ENCODE measurements around the gene SLC45A1. TPM values are rescaled to one million over a fixed set of nuclear protein-coding genes. Genes with fewer than 3 reads are reported as not detected.

The SLC45A1 gene
- total RNA-seq, 1 donor from 2014 or later: 1.8 TPM

DNA sequence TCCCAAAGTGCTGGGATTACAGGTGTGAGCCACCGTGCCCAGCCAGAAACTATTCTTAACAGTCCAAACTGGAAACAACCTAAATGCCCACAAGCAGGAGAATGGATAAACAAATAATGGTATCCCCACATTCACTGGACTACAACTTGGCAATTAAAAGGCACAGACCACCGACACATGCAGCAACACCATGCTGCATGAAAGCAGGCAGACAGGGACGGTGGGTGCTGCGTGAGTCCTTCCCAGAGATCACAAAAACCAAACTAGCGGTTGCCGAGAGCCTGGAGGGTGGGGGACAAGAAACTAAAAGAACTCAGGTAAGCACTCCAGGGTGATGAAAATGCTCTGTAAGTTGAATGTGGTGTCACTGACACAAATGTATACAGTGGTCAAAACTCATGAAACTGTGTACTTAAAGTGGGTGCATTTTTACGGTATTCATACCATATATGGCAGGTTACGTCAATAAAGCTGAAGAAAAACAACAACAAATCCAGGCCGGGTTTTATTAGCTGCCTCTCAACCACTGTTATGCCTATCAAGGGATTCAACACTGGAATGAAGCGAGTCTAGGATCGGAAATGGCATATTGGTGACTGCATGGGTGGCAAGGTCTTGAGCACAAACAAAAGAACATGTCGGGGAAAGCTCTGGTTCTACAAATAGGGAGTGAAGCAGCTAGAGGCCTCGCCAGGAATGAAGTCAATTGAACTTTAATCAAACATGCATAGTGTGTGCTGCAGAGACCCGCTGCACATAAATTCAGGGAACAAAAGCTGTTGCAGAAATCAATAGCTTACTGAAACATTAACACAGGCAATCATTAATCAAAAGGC, 52.4 kb downstream of the SLC45A1 start:
- peaks cover 100% of the 10 kb centered on the region for H3K4me1 ChIP-seq
- peaks cover 11% of the 10 kb centered on the region for H3K36me3 ChIP-seq
- intact Hi-C loops (cut with micrococcal nuclease): no loop called here
- H3K27ac ChIP-seq (replicated peaks): peak overlapping the region; percentile 94
- TF ChIP-seq, protein P1, sequence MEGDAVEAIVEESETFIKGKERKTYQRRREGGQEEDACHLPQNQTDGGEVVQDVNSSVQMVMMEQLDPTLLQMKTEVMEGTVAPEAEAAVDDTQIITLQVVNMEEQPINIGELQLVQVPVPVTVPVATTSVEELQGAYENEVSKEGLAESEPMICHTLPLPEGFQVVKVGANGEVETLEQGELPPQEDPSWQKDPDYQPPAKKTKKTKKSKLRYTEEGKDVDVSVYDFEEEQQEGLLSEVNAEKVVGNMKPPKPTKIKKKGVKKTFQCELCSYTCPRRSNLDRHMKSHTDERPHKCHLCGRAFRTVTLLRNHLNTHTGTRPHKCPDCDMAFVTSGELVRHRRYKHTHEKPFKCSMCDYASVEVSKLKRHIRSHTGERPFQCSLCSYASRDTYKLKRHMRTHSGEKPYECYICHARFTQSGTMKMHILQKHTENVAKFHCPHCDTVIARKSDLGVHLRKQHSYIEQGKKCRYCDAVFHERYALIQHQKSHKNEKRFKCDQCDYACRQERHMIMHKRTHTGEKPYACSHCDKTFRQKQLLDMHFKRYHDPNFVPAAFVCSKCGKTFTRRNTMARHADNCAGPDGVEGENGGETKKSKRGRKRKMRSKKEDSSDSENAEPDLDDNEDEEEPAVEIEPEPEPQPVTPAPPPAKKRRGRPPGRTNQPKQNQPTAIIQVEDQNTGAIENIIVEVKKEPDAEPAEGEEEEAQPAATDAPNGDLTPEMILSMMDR (IDR thresholded peaks at IDR 0.05; ENCODE audit: borderline replicate concordance): no peak
- no peaks in the 10 kb centered on the region for H3K27me3 ChIP-seq (ENCODE audit: low read depth)
- H3K9me3 ChIP-seq (replicated peaks): no peaks in the 10 kb centered on the region
- no peak for DNase-seq
- peak overlapping the region; percentile 18 for H3K4me3 ChIP-seq

DNA sequence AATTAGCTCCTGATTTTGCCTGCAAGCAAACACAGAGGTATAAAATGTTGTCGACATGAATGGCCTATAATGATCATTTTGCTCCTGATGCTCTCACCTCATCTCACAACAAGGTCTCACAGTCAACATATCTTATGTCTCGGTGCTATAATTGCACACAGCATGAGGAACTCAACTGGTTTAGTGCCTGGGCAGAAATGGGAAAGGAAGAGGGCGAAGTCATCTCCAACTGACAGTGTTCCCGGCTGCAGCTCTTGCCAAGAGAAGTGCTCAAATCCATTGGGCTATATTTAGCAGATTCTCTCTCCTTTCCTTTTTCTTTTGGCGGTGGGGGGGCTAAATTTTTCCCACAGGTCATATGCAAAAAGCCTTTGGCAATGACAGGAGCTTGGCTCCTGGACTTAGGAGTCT, 53.0 kb downstream of the SLC45A1 start:
- peak overlapping the region; percentile 33 for H3K4me3 ChIP-seq
- no peaks in the 10 kb centered on the region for H3K27me3 ChIP-seq (ENCODE audit: low read depth)
- peaks cover 5% of the 10 kb centered on the region for H3K36me3 ChIP-seq
- intact Hi-C loops (cut with micrococcal nuclease): no loop called here
- TF ChIP-seq, protein P1 (IDR thresholded peaks at IDR 0.05; ENCODE audit: borderline replicate concordance): no peak
- no peaks in the 10 kb centered on the region for H3K9me3 ChIP-seq (replicated peaks)
- peak overlapping the region; percentile 94 for H3K27ac ChIP-seq (replicated peaks)
- DNase-seq: no peak
- H3K4me1 ChIP-seq: peaks cover 97% of the 10 kb centered on the region

DNA sequence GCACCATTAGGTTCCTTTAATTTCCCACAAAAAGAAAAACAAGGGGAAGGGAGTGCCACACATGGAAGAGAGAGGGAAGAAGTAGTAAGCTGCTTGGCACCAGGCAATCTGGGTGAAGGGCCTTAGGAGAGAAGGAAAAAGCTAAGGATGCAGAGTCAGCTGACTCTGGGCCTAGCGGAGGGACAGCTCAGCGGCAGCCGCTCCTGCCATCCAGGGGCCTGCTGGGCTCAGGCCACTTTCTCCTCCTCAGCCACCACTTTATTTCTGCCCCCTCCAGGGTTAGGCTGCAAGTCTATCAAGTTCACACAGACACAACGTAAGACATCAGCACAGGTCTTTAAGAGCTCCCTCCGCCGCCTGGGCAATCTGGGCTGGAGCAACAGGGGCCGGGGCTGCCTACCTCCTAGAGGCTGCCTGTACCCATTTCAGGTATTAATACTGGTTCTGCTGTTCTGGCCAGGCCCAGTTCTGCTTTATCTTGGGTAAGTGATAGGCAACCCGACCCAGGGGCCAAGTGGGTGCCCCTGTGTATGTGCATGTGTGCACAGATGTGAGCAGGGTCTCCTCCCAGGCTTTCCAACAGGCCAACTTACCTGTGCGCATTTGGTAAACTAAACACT, 53.6 kb downstream of the SLC45A1 start:
- no peaks in the 10 kb centered on the region for H3K27me3 ChIP-seq (ENCODE audit: low read depth)
- peak overlapping the region; percentile 33 for H3K4me3 ChIP-seq
- no peak for DNase-seq
- intact Hi-C loops (cut with micrococcal nuclease): no loop called here
- H3K27ac ChIP-seq (replicated peaks): peak overlapping the region; percentile 94
- no peaks in the 10 kb centered on the region for H3K9me3 ChIP-seq (replicated peaks)
- H3K4me1 ChIP-seq: peaks cover 97% of the 10 kb centered on the region
- TF ChIP-seq, protein P1 (IDR thresholded peaks at IDR 0.05; ENCODE audit: borderline replicate concordance): no peak
- no peaks in the 10 kb centered on the region for H3K36me3 ChIP-seq

DNA sequence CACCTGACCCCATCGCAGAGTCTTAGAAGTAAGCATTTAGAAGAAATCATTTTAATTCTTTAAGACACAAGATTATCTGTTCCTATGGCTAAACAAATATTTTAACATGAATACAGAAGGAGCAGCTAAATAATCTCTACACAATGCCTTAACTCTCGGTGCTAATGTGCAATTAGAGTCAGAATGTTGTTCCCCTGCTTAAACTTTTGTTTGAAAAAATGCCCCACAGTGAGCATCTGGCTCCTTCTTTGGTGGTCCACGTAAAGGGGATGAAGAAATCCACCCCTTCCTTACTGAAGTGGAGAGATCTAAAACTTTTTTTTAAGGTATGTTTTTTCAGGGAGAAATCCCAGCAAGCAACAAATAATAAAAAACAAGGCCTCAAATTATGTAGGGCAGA, 55.2 kb downstream of the SLC45A1 start:
- intact Hi-C loops (cut with micrococcal nuclease): no loop called here
- no peak for DNase-seq
- H3K9me3 ChIP-seq (replicated peaks): no peaks in the 10 kb centered on the region
- H3K4me3 ChIP-seq: peak overlapping the region; percentile 42
- H3K27ac ChIP-seq (replicated peaks): peak overlapping the region; percentile 94
- H3K27me3 ChIP-seq (ENCODE audit: low read depth): no peaks in the 10 kb centered on the region
- H3K36me3 ChIP-seq: no peaks in the 10 kb centered on the region
- TF ChIP-seq, protein P1 (IDR thresholded peaks at IDR 0.05; ENCODE audit: borderline replicate concordance): no peak
- H3K4me1 ChIP-seq: peaks cover 97% of the 10 kb centered on the region

DNA sequence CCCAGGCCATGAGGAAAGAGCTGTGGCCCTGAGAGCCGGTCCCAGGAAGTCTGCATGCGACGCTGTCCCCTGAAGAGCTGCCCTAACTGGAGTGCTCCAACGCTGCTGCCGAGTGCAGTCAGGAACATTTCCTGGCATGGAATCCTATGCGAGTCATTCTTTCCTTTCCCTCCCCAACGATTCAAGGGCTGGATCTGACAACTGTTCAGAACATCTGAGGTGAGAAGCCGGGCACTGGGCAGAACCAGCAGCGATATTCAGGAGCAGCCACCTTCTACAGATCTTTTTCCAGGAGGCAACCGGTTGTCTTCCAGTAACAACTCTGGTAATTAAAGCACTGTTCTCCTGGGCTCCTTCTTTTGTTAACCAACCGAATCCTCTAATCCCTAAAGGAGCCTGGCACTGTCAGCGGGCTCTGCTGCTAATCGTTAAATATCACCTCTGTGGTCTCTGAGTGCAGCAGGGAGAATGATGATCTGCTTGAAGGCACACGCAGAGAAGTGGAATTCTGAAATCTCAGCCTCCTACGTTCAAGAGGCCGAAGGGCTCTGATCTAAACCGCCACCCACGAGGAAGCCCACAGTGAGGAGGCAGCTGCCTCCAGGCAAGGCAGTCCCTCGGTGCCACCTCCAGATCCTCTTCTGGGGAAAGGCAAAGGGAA, 55.8 kb downstream of the SLC45A1 start:
- peak overlapping the region; percentile 94 for H3K27ac ChIP-seq (replicated peaks)
- TF ChIP-seq, protein P1 (IDR thresholded peaks at IDR 0.05; ENCODE audit: borderline replicate concordance): no peak
- peak overlapping the region; percentile 42 for H3K4me3 ChIP-seq
- peaks cover 97% of the 10 kb centered on the region for H3K4me1 ChIP-seq
- intact Hi-C loops (cut with micrococcal nuclease): no loop called here
- H3K36me3 ChIP-seq: no peaks in the 10 kb centered on the region
- H3K27me3 ChIP-seq (ENCODE audit: low read depth): no peaks in the 10 kb centered on the region
- peak; percentile 77 for DNase-seq
- H3K9me3 ChIP-seq (replicated peaks): no peaks in the 10 kb centered on the region

All from left ventricle myocardium inferior (tissue), 1 donor.